ENCODE results near the gene NLRP3. TPM values are rescaled to one million over a fixed set of nuclear protein-coding genes. Genes with fewer than 3 reads are reported as not detected.

Gene NLRP3
- total RNA-seq, 1 experiment from 2014 or later: not detected

DNA sequence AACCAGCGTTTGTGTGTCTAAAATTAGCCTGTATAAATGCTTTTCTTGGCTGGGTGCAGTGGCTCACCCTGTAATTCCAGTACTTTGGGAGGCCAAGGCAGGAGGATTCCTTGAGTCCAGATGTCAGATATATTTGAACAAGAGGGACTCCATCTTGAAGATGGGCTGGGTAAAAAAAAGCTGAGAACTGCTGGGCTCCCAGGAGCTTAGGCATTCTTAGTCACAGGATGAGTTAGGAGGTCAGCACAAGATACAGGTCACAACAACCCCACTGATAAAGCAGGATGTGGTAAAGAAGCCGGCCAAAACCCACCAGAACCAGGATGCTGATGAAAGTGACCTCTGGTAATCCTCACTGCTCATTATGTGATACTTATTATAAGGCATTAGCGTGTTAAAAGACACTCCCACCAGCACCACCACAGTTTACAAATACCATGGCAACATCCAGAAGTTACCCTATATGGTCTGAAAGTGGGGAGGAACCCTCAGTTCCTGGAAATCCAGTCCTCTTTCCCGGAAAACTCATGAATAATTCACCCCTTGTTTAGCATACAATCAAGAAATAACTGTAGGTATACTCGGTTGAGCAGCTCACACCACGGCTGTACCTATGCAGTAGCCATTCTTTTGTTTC is 48.1 kb upstream of the NLRP3 start:
- TF ChIP-seq, protein P1, sequence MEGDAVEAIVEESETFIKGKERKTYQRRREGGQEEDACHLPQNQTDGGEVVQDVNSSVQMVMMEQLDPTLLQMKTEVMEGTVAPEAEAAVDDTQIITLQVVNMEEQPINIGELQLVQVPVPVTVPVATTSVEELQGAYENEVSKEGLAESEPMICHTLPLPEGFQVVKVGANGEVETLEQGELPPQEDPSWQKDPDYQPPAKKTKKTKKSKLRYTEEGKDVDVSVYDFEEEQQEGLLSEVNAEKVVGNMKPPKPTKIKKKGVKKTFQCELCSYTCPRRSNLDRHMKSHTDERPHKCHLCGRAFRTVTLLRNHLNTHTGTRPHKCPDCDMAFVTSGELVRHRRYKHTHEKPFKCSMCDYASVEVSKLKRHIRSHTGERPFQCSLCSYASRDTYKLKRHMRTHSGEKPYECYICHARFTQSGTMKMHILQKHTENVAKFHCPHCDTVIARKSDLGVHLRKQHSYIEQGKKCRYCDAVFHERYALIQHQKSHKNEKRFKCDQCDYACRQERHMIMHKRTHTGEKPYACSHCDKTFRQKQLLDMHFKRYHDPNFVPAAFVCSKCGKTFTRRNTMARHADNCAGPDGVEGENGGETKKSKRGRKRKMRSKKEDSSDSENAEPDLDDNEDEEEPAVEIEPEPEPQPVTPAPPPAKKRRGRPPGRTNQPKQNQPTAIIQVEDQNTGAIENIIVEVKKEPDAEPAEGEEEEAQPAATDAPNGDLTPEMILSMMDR (conservative IDR thresholded peaks at IDR 0.05): no peak
- Histone ChIP-seq H4K20me1 (ENCODE audit: control insufficient read depth, insufficient read depth, insufficient read length) (no peaks in the 10 kb centered on the region), H2BK120ac (ENCODE audit: low read depth, low read length, poor library complexity, severe bottlenecking) (peak overlapping the region; percentile 23), H3K79me1 (ENCODE audit: insufficient read depth, low read depth, low read length, poor library complexity, severe bottlenecking) (no peaks in the 10 kb centered on the region), H3K14ac (ENCODE audit: insufficient read depth, low read length) (no peak overlapping the region), H3K9ac (ENCODE audit: extremely low read depth, insufficient read length, low read length) (no peak overlapping the region), H4K5ac (ENCODE audit: insufficient read length, low read depth, low read length) (no peak overlapping the region), H3K9me3 (ENCODE audit: control insufficient read depth, low read depth, low read length) (peaks cover 7% of the 10 kb centered on the region), H3K79me2 (ENCODE audit: insufficient read depth, low read length) (no peaks in the 10 kb centered on the region), H2AK5ac (ENCODE audit: insufficient read length, low read length) (no peak overlapping the region), H3K18ac (ENCODE audit: insufficient read length, low read depth, low read length) (no peak overlapping the region), H2BK12ac (ENCODE audit: insufficient read length, low read depth, low read length) (no peak overlapping the region), H2BK20ac (ENCODE audit: low read depth, low read length, poor library complexity, severe bottlenecking) (peak overlapping the region; percentile 6), H3K23me2 (ENCODE audit: insufficient read length, low read depth, low read length, poor library complexity, severe bottlenecking) (no peaks in the 10 kb centered on the region), H4K91ac (ENCODE audit: insufficient read length, low read depth, low read length) (no peak overlapping the region), H3K4ac (ENCODE audit: low read depth, low read length) (no peak overlapping the region), H3K23ac (ENCODE audit: insufficient read length, low read depth, low read length) (no peak overlapping the region), H4K8ac (replicated peaks; ENCODE audit: insufficient read length, low read depth, low read length) (no peak overlapping the region), H2BK15ac (ENCODE audit: low read depth, low read length) (no peak overlapping the region), H3K56ac (ENCODE audit: insufficient read length, low read depth, low read length) (no peak overlapping the region), H3T11ph (ENCODE audit: low read length) (no peak overlapping the region), H3K4me1 (ENCODE audit: insufficient read depth, low read length) (peaks cover 5% of the 10 kb centered on the region; the same call in 1 of the 2 replicates), H3K4me2 (ENCODE audit: insufficient read depth, insufficient read length, low read length) (no peak overlapping the region), H3K27ac (ENCODE audit: insufficient read length, low read depth, low read length) (no peak overlapping the region), H2BK5ac (ENCODE audit: insufficient read length, low read length) (no peak overlapping the region), H3K27me3 (ENCODE audit: insufficient read depth, low read length) (no peaks in the 10 kb centered on the region), H2AFZ (ENCODE audit: low read length) (no peak overlapping the region)
- no CpG with 5 or more reads among the region's 6 CpGs for WGBS (ENCODE audit: extremely low coverage, insufficient read length, low lambda C conversion rate)
- no peak overlapping the region; a peak in 1 of 5 replicates for H3K4me3 Mint-ChIP-seq
- no peak overlapping the region for H3K27ac Mint-ChIP-seq
- H3K4me1 Mint-ChIP-seq: peaks cover 27 to 29% of the 10 kb centered on the region in 2 experiments
- peaks cover 24% of the 10 kb centered on the region for H3K27me3 Mint-ChIP-seq (ENCODE audit: low read depth)
- no peak for DNase-seq
- H3K36me3 Mint-ChIP-seq (ENCODE audit: insufficient read depth in 1 of 3, low read depth in 3 of 3): peaks cover 20 to 25% (median 25%) of the 10 kb centered on the region in 3 experiments
- H3K9me3 Mint-ChIP-seq: peaks cover 39 to 42% of the 10 kb centered on the region in 2 experiments

Measured in H9 (cell line).